Measurements from ENCODE around the gene GRIK2. TPM values are rescaled to one million over a fixed set of nuclear protein-coding genes. Genes with fewer than 3 reads are reported as not detected.

GRIK2 gene
- polyA plus RNA-seq (2012; ENCODE audit: insufficient read length, low read depth), result 0.13 TPM

GRCh38 chr6:101393251-101393828, at the start of gene GRIK2:
Gene GRIK2 (plus strand): TSS chr6:101393708.
- TF ChIP-seq POLR2AphosphoS5 (IDR thresholded peaks at IDR 0.05; ENCODE audit: low read depth, low read length) (no peak), FOXP2 (optimal IDR thresholded peaks at IDR 0.05; ENCODE audit: borderline replicate concordance, extremely low read depth, extremely low read length, insufficient read depth) (peak; percentile 15)

GRCh38 chr6:101344885-101345284, 48.6 kb upstream of the GRIK2 start:
- TF ChIP-seq FOXP2 (optimal IDR thresholded peaks at IDR 0.05; ENCODE audit: borderline replicate concordance, extremely low read depth, extremely low read length, insufficient read depth), result no peak
- TF ChIP-seq POLR2AphosphoS5 (IDR thresholded peaks at IDR 0.05; ENCODE audit: low read depth, low read length), result no peak
- TF ChIP-seq REST (IDR thresholded peaks at IDR 0.05; ENCODE audit: insufficient read depth in 1 of 2, low read depth in 2 of 2, low read length in 2 of 2), result no peak
- no peak for TF ChIP-seq SIN3A (IDR thresholded peaks at IDR 0.05; ENCODE audit: borderline replicate concordance, insufficient read depth, low read length)
- no peak for TF ChIP-seq TAF1 (IDR thresholded peaks at IDR 0.05; ENCODE audit: borderline replicate concordance, insufficient read depth, low read length)

GRCh38 chr6:101348816-101349215, 44.7 kb upstream of the GRIK2 start:
- TF ChIP-seq SIN3A (IDR thresholded peaks at IDR 0.05; ENCODE audit: borderline replicate concordance, insufficient read depth, low read length) (no peak), FOXP2 (optimal IDR thresholded peaks at IDR 0.05; ENCODE audit: borderline replicate concordance, extremely low read depth, extremely low read length, insufficient read depth) (no peak), REST (IDR thresholded peaks at IDR 0.05; ENCODE audit: insufficient read depth in 1 of 2, low read depth in 2 of 2, low read length in 2 of 2) (no peak), POLR2AphosphoS5 (IDR thresholded peaks at IDR 0.05; ENCODE audit: low read depth, low read length) (no peak), TAF1 (IDR thresholded peaks at IDR 0.05; ENCODE audit: borderline replicate concordance, insufficient read depth, low read length) (no peak)

GRCh38 chr6:101351173-101351572, 42.3 kb upstream of the GRIK2 start:
- TF ChIP-seq POLR2AphosphoS5 (IDR thresholded peaks at IDR 0.05; ENCODE audit: low read depth, low read length) (no peak), TAF1 (IDR thresholded peaks at IDR 0.05; ENCODE audit: borderline replicate concordance, insufficient read depth, low read length) (no peak), FOXP2 (optimal IDR thresholded peaks at IDR 0.05; ENCODE audit: borderline replicate concordance, extremely low read depth, extremely low read length, insufficient read depth) (no peak), SIN3A (IDR thresholded peaks at IDR 0.05; ENCODE audit: borderline replicate concordance, insufficient read depth, low read length) (no peak), REST (IDR thresholded peaks at IDR 0.05; ENCODE audit: insufficient read depth in 1 of 2, low read depth in 2 of 2, low read length in 2 of 2) (no peak)

GRCh38 chr6:101352316-101352715, 41.2 kb upstream of the GRIK2 start:
- no peak for TF ChIP-seq TAF1 (IDR thresholded peaks at IDR 0.05; ENCODE audit: borderline replicate concordance, insufficient read depth, low read length)
- TF ChIP-seq REST (IDR thresholded peaks at IDR 0.05; ENCODE audit: insufficient read depth in 1 of 2, low read depth in 2 of 2, low read length in 2 of 2), result no peak
- no peak for TF ChIP-seq SIN3A (IDR thresholded peaks at IDR 0.05; ENCODE audit: borderline replicate concordance, insufficient read depth, low read length)
- no peak for TF ChIP-seq POLR2AphosphoS5 (IDR thresholded peaks at IDR 0.05; ENCODE audit: low read depth, low read length)
- TF ChIP-seq FOXP2 (optimal IDR thresholded peaks at IDR 0.05; ENCODE audit: borderline replicate concordance, extremely low read depth, extremely low read length, insufficient read depth), result no peak

All from PFSK-1 (cell line).